PC-9 (cell line): ENCODE results near the gene GOLIM4. TPM values are rescaled to one million over a fixed set of nuclear protein-coding genes. Genes with fewer than 3 reads are reported as not detected.

Experiments
- BruUV-seq: library from RNA; stranded (reverse); fragments of 400-500 nt; replicated peaks from 2 replicates; lab custom pipeline; 2021; lab: Mats Ljungman, UMichigan
- CTCF ChIA-PET: fragments of 300-600 bp; sonication (Branson Sonifier 250); formaldehyde crosslinking; loops from one replicate; lab custom pipeline; 2022; ENCODE audit warnings: antibody characterized with exemption; lab: Charles Lee
- POLR2A ChIA-PET: fragments of 300-600 bp; sonication (Branson Sonifier 250); formaldehyde crosslinking; loops from one replicate; lab custom pipeline; 2022; ENCODE audit warnings: antibody characterized with exemption; ENCODE audit not compliant: unreplicated experiment; lab: Charles Lee
- DNase-seq, 2 experiments: peaks; one replicate each; pipeline versions ENCODE4 v3.0.0 to v3.0.0-alpha.2; 2015 to 2022; ENCODE audit warnings: mixed read lengths in 1 of 2
- H2AFZ ChIP-seq: fragments of 200-600 bp; sonication (generic); 2 replicates; pipeline ENCODE4 v1.8.1; 2017; ENCODE audit warnings: antibody characterized with exemption
- H3F3A ChIP-seq: fragments of 200-600 bp; sonication (generic); 2 replicates; pipeline ENCODE4 v1.8.1; 2017; ENCODE audit warnings: antibody characterized with exemption, mild to moderate bottlenecking, low read depth; ENCODE audit not compliant: insufficient read depth
- H3K27ac ChIP-seq: fragments of 200-600 bp; sonication (generic); 2 replicates; pipeline ENCODE4 v1.6.1; 2016; ENCODE audit warnings: mixed run types
- H3K27me3 ChIP-seq: fragments of 200-600 bp; sonication (generic); 2 replicates; pipeline ENCODE4 v1.6.1; 2016; ENCODE audit warnings: low read depth, mixed run types; ENCODE audit not compliant: insufficient read depth
- H3K36me3 ChIP-seq: fragments of 200-600 bp; sonication (generic); 2 replicates; pipeline ENCODE4 v1.6.1; 2016; ENCODE audit warnings: low read depth, mixed run types
- H3K4me1 ChIP-seq: fragments of 200-600 bp; sonication (generic); replicated peaks from 2 replicates; pipeline ENCODE4 v1.6.1; 2016; ENCODE audit warnings: mixed run types; ENCODE audit not compliant: insufficient read depth
- H3K4me2 ChIP-seq: fragments of 200-600 bp; sonication (generic); 2 replicates; pipeline ENCODE4 v1.6.1; 2017; ENCODE audit warnings: mixed run types
- H3K4me3 ChIP-seq: fragments of 200-600 bp; sonication (generic); 2 replicates; pipeline ENCODE4 v1.6.1; 2016; ENCODE audit warnings: mixed run types
- H3K79me2 ChIP-seq: fragments of 200-600 bp; sonication (generic); 2 replicates; pipeline ENCODE4 v1.6.1; 2017; ENCODE audit warnings: low read depth, mixed run types
- H3K9me2 ChIP-seq: fragments of 200-600 bp; sonication (generic); 2 replicates; pipeline ENCODE4 v1.8.1; 2017; ENCODE audit warnings: mild to moderate bottlenecking; ENCODE audit not compliant: insufficient read depth
- H3K9me3 ChIP-seq: fragments of 200-600 bp; sonication (generic); 2 replicates; pipeline ENCODE4 v1.8.1; 2016; ENCODE audit warnings: low read depth; ENCODE audit not compliant: insufficient read depth
- H4K20me1 ChIP-seq: fragments of 200-600 bp; sonication (generic); 2 replicates; pipeline ENCODE4 v1.8.1; 2017; ENCODE audit not compliant: insufficient read depth
- EZH2 ChIP-seq: fragments of 200-600 bp; sonication (generic); IDR thresholded peaks from 2 replicates; pipeline ENCODE4 v1.8.0; 2017; ENCODE audit warnings: antibody characterized with exemption, low read depth
- intact Hi-C: fragments of 100-400 bp; cut with micrococcal nuclease; formaldehyde crosslinking; loops from one replicate; pipeline ENCODE4 v1.10.0; 2022; ENCODE audit not compliant: unreplicated experiment
- total RNA-seq: library from RNA; stranded (reverse); gene quantifications from 2 replicates; pipeline ENCODE4 v1.2.3, GENCODE V29; 2021
- TF ChIP-seq, protein P1 (sequence below): fragments of 200-600 bp; sonication (generic); conservative IDR thresholded peaks from 2 replicates; pipeline ENCODE4 v1.6.1; 2017; ENCODE audit warnings: mixed run types, antibody characterized with exemption, mild to moderate bottlenecking, moderate library complexity

GOLIM4 gene
- total RNA-seq, 1 experiment from 2014 or later: 17.5 TPM

- Histone ChIP-seq H3K36me3 (no peaks in the 10 kb centered on the region), H3K4me2 (no peak overlapping the region), H3K9me3 (no peaks in the 10 kb centered on the region), H3K27ac (no peak overlapping the region), H3F3A (no peaks in the 10 kb centered on the region), H3K79me2 (no peaks in the 10 kb centered on the region), H3K4me1 (no peaks in the 10 kb centered on the region), H3K9me2 (no peaks in the 10 kb centered on the region), H3K4me3 (no peak overlapping the region), H4K20me1 (no peaks in the 10 kb centered on the region), H3K27me3 (no peaks in the 10 kb centered on the region), H2AFZ (no peak overlapping the region)
- POLR2A ChIA-PET: no interaction called here
- TF ChIP-seq, protein P1, sequence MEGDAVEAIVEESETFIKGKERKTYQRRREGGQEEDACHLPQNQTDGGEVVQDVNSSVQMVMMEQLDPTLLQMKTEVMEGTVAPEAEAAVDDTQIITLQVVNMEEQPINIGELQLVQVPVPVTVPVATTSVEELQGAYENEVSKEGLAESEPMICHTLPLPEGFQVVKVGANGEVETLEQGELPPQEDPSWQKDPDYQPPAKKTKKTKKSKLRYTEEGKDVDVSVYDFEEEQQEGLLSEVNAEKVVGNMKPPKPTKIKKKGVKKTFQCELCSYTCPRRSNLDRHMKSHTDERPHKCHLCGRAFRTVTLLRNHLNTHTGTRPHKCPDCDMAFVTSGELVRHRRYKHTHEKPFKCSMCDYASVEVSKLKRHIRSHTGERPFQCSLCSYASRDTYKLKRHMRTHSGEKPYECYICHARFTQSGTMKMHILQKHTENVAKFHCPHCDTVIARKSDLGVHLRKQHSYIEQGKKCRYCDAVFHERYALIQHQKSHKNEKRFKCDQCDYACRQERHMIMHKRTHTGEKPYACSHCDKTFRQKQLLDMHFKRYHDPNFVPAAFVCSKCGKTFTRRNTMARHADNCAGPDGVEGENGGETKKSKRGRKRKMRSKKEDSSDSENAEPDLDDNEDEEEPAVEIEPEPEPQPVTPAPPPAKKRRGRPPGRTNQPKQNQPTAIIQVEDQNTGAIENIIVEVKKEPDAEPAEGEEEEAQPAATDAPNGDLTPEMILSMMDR: no peak
- no peak for TF ChIP-seq EZH2
- CTCF ChIA-PET: interaction anchor here (0.6 kb wide), 1 partner anchor 179 kb away, joined by 6 read pairs; no protein-coding TSS in a partner anchor
- no peak for DNase-seq
- no TSS peak for BruUV-seq
- intact Hi-C loops: no loop called here
Observed at GRCh38 chr3:167973046-167973445, 122.7 kb downstream of the GOLIM4 start.

- H3K9me2 ChIP-seq: no peaks in the 10 kb centered on the region
- no peak for DNase-seq
- no peak overlapping the region for H2AFZ ChIP-seq
- no peaks in the 10 kb centered on the region for H3K36me3 ChIP-seq
- POLR2A ChIA-PET: no interaction called here
- BruUV-seq: no TSS peak
- no peaks in the 10 kb centered on the region for H3K4me1 ChIP-seq
- no peaks in the 10 kb centered on the region for H3K9me3 ChIP-seq
- no peaks in the 10 kb centered on the region for H3F3A ChIP-seq
- intact Hi-C loops: no loop called here
- no peaks in the 10 kb centered on the region for H3K27me3 ChIP-seq
- TF ChIP-seq, protein P1: no peak
- TF ChIP-seq EZH2: no peak
- no peak overlapping the region for H3K27ac ChIP-seq
- H3K4me3 ChIP-seq: no peak overlapping the region
- H4K20me1 ChIP-seq: no peaks in the 10 kb centered on the region
- CTCF ChIA-PET: no interaction called here
- no peaks in the 10 kb centered on the region for H3K79me2 ChIP-seq
- no peak overlapping the region for H3K4me2 ChIP-seq
Observed at GRCh38 chr3:167972502-167972901, 123.2 kb downstream of the GOLIM4 start.

- no TSS peak for BruUV-seq
- POLR2A ChIA-PET: interaction anchor here (0.9 kb wide), 1 partner anchor 226 kb away, joined by 8 read pairs; no protein-coding TSS in a partner anchor
- TF ChIP-seq EZH2: no peak
- TF ChIP-seq, protein P1: no peak
- no peak overlapping the region for H2AFZ ChIP-seq
- H3F3A ChIP-seq: no peaks in the 10 kb centered on the region
- H4K20me1 ChIP-seq: no peaks in the 10 kb centered on the region
- H3K4me2 ChIP-seq: no peak overlapping the region
- CTCF ChIA-PET: no interaction called here
- no peaks in the 10 kb centered on the region for H3K79me2 ChIP-seq
- H3K36me3 ChIP-seq: no peaks in the 10 kb centered on the region
- H3K27me3 ChIP-seq: no peaks in the 10 kb centered on the region
- H3K4me3 ChIP-seq: no peak overlapping the region
- DNase-seq: no peak
- intact Hi-C loops: no loop called here
- H3K9me2 ChIP-seq: no peaks in the 10 kb centered on the region
- no peaks in the 10 kb centered on the region for H3K4me1 ChIP-seq
- no peaks in the 10 kb centered on the region for H3K9me3 ChIP-seq
- no peak overlapping the region for H3K27ac ChIP-seq
Observed at GRCh38 chr3:167969548-167969947, 126.2 kb downstream of the GOLIM4 start.
